HepG2 (cell line): ENCODE measurements around the gene GCNT4. TPM values are rescaled to one million over a fixed set of nuclear protein-coding genes. Genes with fewer than 3 reads are reported as not detected.
A peak's percentile ranks its signal among the peaks of the same experiment; 100 is the strongest.

Source experiments
- CENPX ChIP-seq: sonication (generic); formaldehyde crosslinking; IDR thresholded peaks from 2 replicates; pipeline ENCODE4 v1.9.0; 2021; ENCODE audit warnings: mild to moderate bottlenecking, missing genetic modification reagents, moderate library complexity
- EP300 ChIP-seq, 3 experiments: sonication (generic) in 1 of 3; formaldehyde crosslinking in 1 of 3; IDR thresholded peaks; 2 replicates each; pipeline versions ENCODE4 v1.5.1 to v1.6.1; 2011 to 2020; ENCODE audit warnings: low read depth in 2 of 3, low read length in 2 of 3, borderline replicate concordance in 1 of 3, improper control_type of control experiment in 1 of 3, mild to moderate bottlenecking in 1 of 3, missing genetic modification reagents in 1 of 3, moderate library complexity in 1 of 3
- HDAC6 ChIP-seq: fragments of 200-600 bp; sonication (generic); IDR thresholded peaks from 2 replicates; pipeline ENCODE4 v1.7.0; 2017; ENCODE audit warnings: mild to moderate bottlenecking, antibody characterized with exemption, low read length, low read depth
- HNF4G ChIP-seq, 2 experiments: sonication (generic) in 1 of 2; formaldehyde crosslinking in 1 of 2; IDR thresholded peaks; 2 replicates each; pipeline versions ENCODE4 v1.4.0 to v1.6.1; 2011 to 2020; ENCODE audit warnings: borderline replicate concordance in 2 of 2, low read depth in 2 of 2, mild to moderate bottlenecking in 2 of 2, low read length in 1 of 2, missing genetic modification reagents in 1 of 2, moderate library complexity in 1 of 2
- IKZF5 ChIP-seq: IDR thresholded peaks from 2 replicates; pipeline ENCODE4 v1.6.1; 2018; ENCODE audit warnings: missing genetic modification reagents, mild to moderate bottlenecking, missing compliant biosample characterization
- IRX3 ChIP-seq: sonication (generic); formaldehyde crosslinking; IDR thresholded peaks from 2 replicates; pipeline ENCODE4 v1.8.1; 2023; ENCODE audit warnings: mild to moderate bottlenecking, low read depth, missing genetic modification reagents, borderline replicate concordance
- JUND ChIP-seq: sonication (generic); formaldehyde crosslinking; IDR thresholded peaks from 2 replicates; pipeline ENCODE4 v1.8.0; 2022; ENCODE audit warnings: mild to moderate bottlenecking, missing genetic modification reagents
- MTA1 ChIP-seq: sonication (generic); formaldehyde crosslinking; IDR thresholded peaks from 2 replicates; pipeline ENCODE4 v1.4.0; 2020; ENCODE audit warnings: missing genetic modification reagents, mild to moderate bottlenecking, borderline replicate concordance
- MYNN ChIP-seq: sonication (generic); formaldehyde crosslinking; IDR thresholded peaks from 2 replicates; pipeline ENCODE4 v1.4.0; 2020; ENCODE audit warnings: mild to moderate bottlenecking, low read depth, missing genetic modification reagents
- NBN ChIP-seq: fragments of 450-650 bp; conservative IDR thresholded peaks from 2 replicates; pipeline ENCODE4 v1.6.1; 2017
- NCOA1 ChIP-seq: sonication (generic); formaldehyde crosslinking; IDR thresholded peaks from 2 replicates; pipeline ENCODE4 v1.9.0; 2021; ENCODE audit warnings: missing genetic modification reagents
- NCOR1 ChIP-seq: fragments of 200-600 bp; sonication (generic); IDR thresholded peaks from 2 replicates; pipeline ENCODE4 v1.7.0; 2017; ENCODE audit warnings: antibody characterized with exemption, low read length, borderline replicate concordance
- PCBP2 ChIP-seq: fragments of 200-400 bp; formaldehyde crosslinking; optimal IDR thresholded peaks from 2 replicates; pipeline ENCODE3; 2018; ENCODE audit warnings: low read length, low read depth; ENCODE audit not compliant: poor library complexity, severe bottlenecking
- SATB2 ChIP-seq: sonication (generic); formaldehyde crosslinking; IDR thresholded peaks from 2 replicates; pipeline ENCODE4 v1.5.0; 2020; ENCODE audit warnings: missing genetic modification reagents
- SCMH1 ChIP-seq: sonication (generic); formaldehyde crosslinking; IDR thresholded peaks from 2 replicates; pipeline ENCODE4 v1.9.0; 2021; ENCODE audit warnings: missing genetic modification reagents, mild to moderate bottlenecking, borderline replicate concordance
- SOX13 ChIP-seq, 3 experiments: fragments of 450-650 bp in 1 of 3; sonication (generic) in 1 of 3; formaldehyde crosslinking in 1 of 3; IDR thresholded peaks in 2 of 3; conservative IDR thresholded peaks in 1 of 3; 2 replicates each; pipeline versions ENCODE4 v1.5.0 to v1.6.1; 2016 to 2020; ENCODE audit warnings: antibody characterized with exemption in 1 of 3, mild to moderate bottlenecking in 1 of 3, missing compliant biosample characterization in 1 of 3, missing genetic modification reagents in 1 of 3, moderate library complexity in 1 of 3
- SP2 ChIP-seq: sonication (generic); formaldehyde crosslinking; IDR thresholded peaks from 2 replicates; pipeline ENCODE4 v1.5.1; 2020; ENCODE audit warnings: mild to moderate bottlenecking, missing genetic modification reagents
- ZBTB44 ChIP-seq: sonication (generic); formaldehyde crosslinking; IDR thresholded peaks from 2 replicates; pipeline ENCODE4 v1.4.0; 2020; ENCODE audit warnings: missing genetic modification reagents
- ZFP62 ChIP-seq: sonication (generic); formaldehyde crosslinking; IDR thresholded peaks from 2 replicates; pipeline ENCODE4 v1.4.0; 2020; ENCODE audit warnings: missing genetic modification reagents
- ZNF207 ChIP-seq: fragments of 450-650 bp; IDR thresholded peaks from 2 replicates; pipeline ENCODE4 v1.6.1; 2016; ENCODE audit warnings: antibody characterized with exemption, borderline replicate concordance
- ZNF547 ChIP-seq: sonication (generic); formaldehyde crosslinking; IDR thresholded peaks from 2 replicates; pipeline ENCODE4 v1.5.1; 2020; ENCODE audit warnings: mild to moderate bottlenecking, missing genetic modification reagents
- ZNF629 ChIP-seq: sonication (generic); formaldehyde crosslinking; conservative IDR thresholded peaks from 2 replicates; pipeline ENCODE4 v1.5.0; 2020; ENCODE audit warnings: missing genetic modification reagents
- ZNF768 ChIP-seq: sonication (generic); formaldehyde crosslinking; IDR thresholded peaks from 2 replicates; pipeline ENCODE4 v1.4.0; 2020; ENCODE audit warnings: missing genetic modification reagents
- ZSCAN21 ChIP-seq: sonication (generic); formaldehyde crosslinking; IDR thresholded peaks from 2 replicates; pipeline ENCODE4 v1.8.0; 2022; ENCODE audit warnings: mild to moderate bottlenecking, missing genetic modification reagents, moderate library complexity, borderline replicate concordance
- polyA plus RNA-seq, 8 experiments: library from polyadenylated mRNA; depleted of rRNA in 3 of 8; stranded (reverse) in 7 of 8; unstranded in 1 of 8; fragments of >200 nt; fragmentation: Illumina TruSeq in 4 of 8; extraction: Trizol in 4 of 8; gene quantifications; 2 replicates each; pipeline versions ENCODE4 v1.2.1 to v1.2.3, GENCODE V29; 2011 to 2016; ENCODE audit warnings: low read depth in 4 of 8, missing spikeins in 1 of 8, mixed read lengths in 1 of 8; ENCODE audit not compliant: insufficient read depth in 1 of 8
- total RNA-seq, 5 experiments: library from RNA; depleted of rRNA; stranded (reverse); fragments of >200 nt; fragmentation: Illumina TruSeq; extraction: Trizol; gene quantifications; 2 replicates each; pipeline ENCODE4 v1.2.3, GENCODE V29; 2016; ENCODE audit warnings: low read depth in 1 of 5

GCNT4 gene
- total and polyA plus RNA-seq, 2 of the 13 experiments (the other 11 are each of a cell fraction or from before 2014, with no cell fraction given): 0.22 to 0.38 TPM

GRCh38 chr5:75049456-75050351 lies 2.7 kb downstream of the GCNT4 start (continued):
- TF ChIP-seq IKZF5 (CRISPR knock-in tag) (0 out of 2 replicates have a peak, but pooled peaks have one; percentile 50), SP2 (CRISPR knock-in tag) (no peak), MTA1 (CRISPR knock-in tag) (no peak), HDAC6 (no peak), ZNF629 (CRISPR knock-in tag) (peak; percentile 89), PCBP2 (no peak), MYNN (CRISPR knock-in tag) (no peak), CENPX (CRISPR knock-in tag) (no peak), IRX3 (CRISPR knock-in tag) (no peak), HNF4G (IDR thresholded peaks at IDR 0.05; ENCODE audit: borderline replicate concordance, low read depth, low read length) (no peak), HNF4G (CRISPR knock-in tag; IDR thresholded peaks at IDR 0.05; ENCODE audit: borderline replicate concordance, low read depth) (no peak), NCOA1 (CRISPR knock-in tag) (no peak), NBN (no peak), NCOR1 (no peak), JUND (CRISPR knock-in tag) (no peak), ZBTB44 (CRISPR knock-in tag) (no peak), ZNF547 (CRISPR knock-in tag) (no peak), SOX13 (IDR thresholded peaks at IDR 0.05) (no peak), SOX13 (CRISPR knock-in tag; conservative IDR thresholded peaks at IDR 0.05 in 1 of 2, IDR thresholded peaks at IDR 0.05 in 1 of 2) (no peak), EP300 (IDR thresholded peaks at IDR 0.05; ENCODE audit: low read depth in 2 of 2, low read length in 2 of 2) (no peak), EP300 (CRISPR knock-in tag; IDR thresholded peaks at IDR 0.05; ENCODE audit: borderline replicate concordance) (no peak), SCMH1 (CRISPR knock-in tag) (no peak), ZSCAN21 (CRISPR knock-in tag) (no peak), ZFP62 (CRISPR knock-in tag) (no peak), ZNF207 (no peak), SATB2 (CRISPR knock-in tag) (no peak), ZNF768 (CRISPR knock-in tag) (no peak)
